NCI-H2107 (cell line): ENCODE data around the gene C9orf72.
"Not testable (repeated sequence)": the region's sequence is repeated elsewhere in the genome, so short reads cannot be mapped to it uniquely, and the experiment has no call there.

Experiments
- DNase-seq: peaks from one replicate; lab custom pipeline; 2025; lab: John Stamatoyannopoulos, UW

The C9orf72 gene

DNA sequence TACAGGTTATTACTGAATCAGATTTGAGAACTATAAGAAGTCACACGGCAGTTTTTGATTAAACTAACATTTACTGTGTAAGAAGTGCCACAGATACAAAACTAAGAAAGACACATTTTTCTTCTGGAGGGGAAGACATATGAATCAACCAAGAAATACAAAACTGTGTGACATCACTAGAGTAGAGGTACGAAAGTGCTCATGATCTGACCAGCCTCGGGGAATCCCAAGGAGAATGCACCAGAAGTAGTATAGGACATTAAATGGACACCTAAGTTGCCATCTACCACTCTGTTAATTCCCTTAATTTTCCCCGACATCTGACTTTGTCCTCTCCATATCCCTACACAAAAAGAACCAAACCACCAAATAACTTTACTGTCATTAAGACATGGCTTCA, 54.5 kb downstream of the C9orf72 start:
- no peak for DNase-seq

DNA sequence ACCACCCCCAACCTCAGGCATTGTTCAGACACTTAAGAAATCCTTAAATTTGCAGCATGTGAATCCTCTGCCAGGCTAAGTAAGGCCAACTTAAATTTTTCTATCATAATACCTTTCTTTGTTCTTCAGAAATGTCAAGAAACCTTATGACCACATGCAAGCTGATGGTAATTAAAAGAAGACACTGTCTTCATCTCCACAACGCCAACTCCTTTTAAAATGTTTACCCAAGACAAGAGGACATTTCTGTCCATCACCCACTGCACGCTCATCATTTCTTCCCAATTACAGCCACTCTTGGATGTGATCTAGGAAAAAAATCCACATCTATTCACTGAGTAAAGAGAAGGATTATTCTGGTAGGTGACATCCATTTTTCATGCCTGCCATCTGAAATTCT, 55.3 kb downstream of the C9orf72 start:
- DNase-seq: no peak

DNA sequence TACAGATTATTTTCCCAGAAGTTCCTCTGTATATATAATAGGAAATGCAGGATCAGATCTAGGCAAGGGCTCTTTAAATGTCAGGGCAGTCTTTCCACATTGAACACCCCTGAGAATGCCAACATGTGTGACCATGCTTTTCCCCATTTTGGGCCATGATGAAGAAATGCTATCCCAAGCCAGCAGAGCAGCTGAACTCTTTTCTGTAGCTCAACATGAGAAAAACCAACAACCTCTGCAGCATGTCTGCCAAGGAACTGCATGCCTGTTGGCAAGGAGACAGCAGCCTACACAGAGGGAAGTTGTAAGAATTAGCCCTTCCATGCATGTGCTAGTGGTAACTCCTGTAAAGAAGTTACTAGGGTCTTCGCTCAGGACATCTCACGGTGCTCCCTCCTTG, 58.7 kb downstream of the C9orf72 start:
- no peak for DNase-seq

DNA sequence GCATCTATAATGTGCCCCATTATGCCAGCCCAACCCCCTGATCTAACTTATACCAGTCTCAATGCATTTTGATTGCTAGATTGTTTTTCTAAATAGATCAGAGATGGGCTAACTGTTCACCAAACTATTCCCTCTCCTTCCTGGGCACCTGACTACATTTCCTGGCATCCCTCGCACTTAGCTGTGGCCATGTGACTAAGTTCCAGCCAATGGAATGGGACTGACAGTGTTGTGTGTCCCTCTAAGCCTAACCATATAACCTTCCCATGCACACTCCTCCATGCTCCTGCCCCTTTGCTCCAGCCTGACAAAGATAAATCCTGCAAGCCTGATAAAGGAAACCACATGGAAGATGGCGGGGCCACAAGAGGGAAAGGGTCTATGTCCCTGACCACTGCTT, 61.5 kb downstream of the C9orf72 start:
- no peak for DNase-seq

DNA sequence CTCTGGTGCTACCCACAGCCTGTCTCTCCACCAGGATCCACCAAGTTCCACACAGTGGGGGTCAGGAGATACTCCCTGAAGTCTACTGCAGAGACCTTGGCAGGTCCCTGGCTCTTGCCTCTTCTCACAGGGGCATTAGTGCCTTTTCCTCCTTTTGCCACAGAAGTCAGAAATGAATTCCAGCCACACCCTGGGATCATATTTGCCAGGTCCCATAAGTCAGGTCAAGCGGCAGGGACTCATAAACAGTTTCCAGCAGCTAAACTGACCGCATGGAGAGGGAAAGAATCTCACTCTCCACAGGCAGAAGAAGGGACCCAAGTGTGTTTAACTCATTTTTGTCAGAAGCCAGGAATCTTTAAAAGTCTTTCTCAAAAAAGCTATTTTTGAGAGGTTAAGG, 62.5 kb downstream of the C9orf72 start:
- DNase-seq: no peak

DNA sequence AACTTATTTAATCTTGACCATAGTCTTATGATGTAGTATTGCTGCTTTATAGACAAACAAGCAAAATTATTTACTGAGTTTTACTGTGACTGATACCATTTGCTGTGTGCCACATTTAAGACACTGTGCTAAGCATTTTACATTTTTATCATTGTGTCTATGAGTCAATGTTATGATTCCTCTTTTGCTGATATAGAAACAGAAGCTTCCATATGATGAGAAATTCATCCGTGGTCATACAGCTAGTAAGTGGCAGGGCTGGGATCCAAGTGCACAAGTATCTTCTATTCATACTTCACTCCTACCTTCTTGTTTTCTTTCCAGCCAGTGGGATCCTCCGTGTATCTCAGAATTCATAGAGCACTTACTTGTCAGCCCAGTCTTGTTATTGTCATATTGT, 66.3 kb downstream of the C9orf72 start:
- DNase-seq: no peak

DNA sequence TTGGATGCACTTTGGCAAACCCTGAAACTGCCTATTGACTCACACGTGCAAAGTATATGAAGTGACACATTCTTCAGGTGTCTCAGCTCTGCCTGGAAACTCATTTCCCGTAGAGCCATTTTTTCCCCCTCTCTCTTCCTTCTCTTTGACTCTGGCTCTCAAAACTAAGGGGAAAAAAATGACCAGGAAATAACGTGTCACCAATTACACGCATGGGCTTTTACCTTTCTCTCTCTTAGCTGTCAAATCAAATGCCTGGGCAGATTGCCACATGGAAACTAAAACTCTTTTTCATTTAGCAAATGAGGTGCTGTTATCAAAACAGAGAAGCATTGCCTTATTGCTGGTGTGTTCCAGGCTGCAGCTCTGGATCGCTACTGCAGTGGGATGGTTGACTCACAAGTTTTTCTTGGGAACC, 67.5 kb downstream of the C9orf72 start:
- no peak for DNase-seq

DNA sequence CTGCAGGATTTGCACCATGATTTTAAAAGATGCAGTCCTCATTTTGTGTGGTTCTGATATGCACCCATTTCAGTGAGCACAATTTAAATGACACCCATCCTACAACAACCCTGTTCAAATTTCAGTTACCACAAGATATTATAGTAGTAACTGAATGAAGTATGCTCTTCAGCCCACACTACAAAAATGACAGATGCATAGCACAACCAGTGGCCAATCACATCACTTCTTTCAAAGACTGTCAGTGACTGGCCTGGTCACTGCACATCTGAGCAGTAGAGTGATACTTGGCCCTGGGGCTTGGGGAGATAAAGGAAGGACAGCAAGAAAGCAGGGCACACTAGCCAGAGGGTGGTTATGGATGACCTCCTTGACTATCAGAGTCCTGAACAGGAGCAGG, 69.0 kb downstream of the C9orf72 start:
- no peak for DNase-seq

DNA sequence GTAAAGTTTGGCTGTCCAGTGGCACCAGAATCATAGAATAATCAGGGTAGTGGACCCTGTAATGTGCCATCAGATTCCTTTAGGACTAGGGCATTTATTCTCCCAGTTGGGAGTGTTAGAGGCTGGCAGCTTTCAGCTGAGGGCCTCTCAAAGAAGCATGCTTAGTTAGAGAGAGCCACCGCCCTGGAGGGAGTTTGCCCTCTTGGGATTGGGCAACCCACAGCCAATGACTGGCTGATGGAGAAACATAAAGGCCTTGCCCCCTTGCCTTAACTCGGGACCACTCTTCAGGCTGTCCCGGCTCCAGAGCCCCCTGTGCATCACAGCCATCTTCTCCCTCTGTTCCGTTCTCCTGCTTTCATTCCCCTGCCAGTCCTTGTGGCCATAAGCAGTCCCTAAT, 69.7 kb downstream of the C9orf72 start:
- DNase-seq: no peak

DNA sequence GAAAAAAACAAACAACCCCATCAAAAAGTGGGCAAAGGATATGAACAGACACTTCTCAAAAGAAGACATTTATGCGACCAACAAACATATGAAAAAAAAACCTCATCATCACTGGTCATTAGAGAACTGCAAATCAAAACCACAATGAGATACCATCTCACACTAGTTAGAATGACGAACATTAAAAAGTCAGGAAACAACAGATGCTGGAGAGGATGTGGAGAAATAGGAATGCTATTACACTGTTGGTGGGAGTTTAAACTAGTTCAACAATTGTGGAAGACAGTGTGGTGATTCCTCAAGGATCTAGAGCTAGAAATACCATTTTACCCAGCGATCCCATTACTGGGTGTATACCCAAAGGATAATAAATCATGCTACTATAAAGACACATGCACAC, 72.4 kb downstream of the C9orf72 start:
- DNase-seq: not testable (repeated sequence)

DNA sequence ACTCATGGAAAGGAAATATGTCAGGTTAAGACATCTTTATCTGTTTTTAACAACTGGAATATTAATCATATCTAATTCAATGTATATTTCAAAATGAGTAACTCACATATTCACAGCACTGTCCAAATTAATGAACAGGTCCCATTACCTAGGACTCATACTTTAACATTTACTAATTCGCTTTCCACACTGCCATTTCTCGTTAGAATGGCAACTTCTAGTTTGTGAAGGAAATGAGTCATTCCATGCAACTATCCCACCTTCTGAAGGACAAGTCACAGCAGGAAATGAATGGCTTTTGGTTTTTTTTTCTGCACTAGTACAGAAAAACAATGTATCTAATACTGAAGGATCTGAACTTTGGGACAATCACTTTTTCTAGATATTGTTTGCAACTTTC, 73.8 kb downstream of the C9orf72 start:
- no peak for DNase-seq

DNA sequence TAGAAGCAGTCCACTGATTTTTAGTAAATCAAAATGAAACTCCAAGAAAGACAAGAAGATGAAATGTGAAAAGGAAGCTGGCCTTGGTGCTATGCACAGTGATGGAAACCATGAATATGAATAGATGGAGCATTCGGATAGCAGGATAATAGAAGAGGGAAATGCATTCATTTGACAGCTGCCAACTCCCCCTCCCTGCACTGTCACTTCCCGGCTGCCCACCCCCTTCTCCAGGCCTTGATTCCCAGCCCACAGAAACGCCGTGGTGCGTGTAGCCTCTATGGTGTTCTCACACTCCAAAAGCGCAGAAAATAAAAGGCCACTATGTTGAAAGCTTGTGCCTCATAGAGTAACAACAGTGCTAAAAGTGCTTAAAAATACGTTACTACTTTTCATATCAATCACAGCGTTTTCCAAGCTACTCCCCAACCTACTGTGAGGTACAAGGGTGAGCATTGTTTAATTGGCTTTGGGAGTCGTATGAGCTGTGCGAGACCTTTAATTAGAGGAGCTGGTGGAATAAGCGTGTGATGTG, 75.3 kb downstream of the C9orf72 start:
- DNase-seq: no peak
